GM23338 (cell line): ENCODE data around the gene CTRB1. TPM values are rescaled to one million over a fixed set of nuclear protein-coding genes. Genes with fewer than 3 reads are reported as not detected.
"Not testable (repeated sequence)": the region's sequence is repeated elsewhere in the genome, so short reads cannot be mapped to it uniquely, and the experiment has no call there.

ENCODE experiments used
- ATAC-seq: fragments of 200-7000 bp; cut with Tn5 transposase; 3 replicates; pipeline ENCODE4 v1.9.1; 2020
- DNase-seq: peaks from one replicate; pipeline ENCODE4 v3.0.0-alpha.2; 2015; ENCODE audit warnings: low spot score
- H2AFZ ChIP-seq: fragments of 200-600 bp; sonication (generic); 2 replicates; pipeline ENCODE4 v1.8.0; 2016; ENCODE audit warnings: antibody characterized with exemption, mild to moderate bottlenecking, moderate library complexity
- H3F3A ChIP-seq: fragments of 200-600 bp; sonication (generic); replicated peaks from 2 replicates; pipeline ENCODE4 v1.8.0; 2017; ENCODE audit warnings: antibody characterized with exemption, mixed run types, low read depth
- H3K27ac ChIP-seq: fragments of 200-600 bp; sonication (generic); 2 replicates; pipeline ENCODE4 v1.6.1; 2016; ENCODE audit warnings: low read depth
- H3K27me3 ChIP-seq: fragments of 200-600 bp; sonication (generic); 2 replicates; pipeline ENCODE4 v1.8.0; 2016; ENCODE audit warnings: mild to moderate bottlenecking, mixed run types, moderate library complexity; ENCODE audit not compliant: insufficient read depth
- H3K36me3 ChIP-seq: fragments of 200-600 bp; sonication (generic); 2 replicates; pipeline ENCODE4 v1.8.0; 2016; ENCODE audit warnings: mild to moderate bottlenecking; ENCODE audit not compliant: insufficient read depth
- H3K4me1 ChIP-seq: fragments of 200-600 bp; sonication (generic); 2 replicates; pipeline ENCODE4 v1.8.0; 2016; ENCODE audit warnings: mild to moderate bottlenecking, moderate library complexity; ENCODE audit not compliant: insufficient read depth
- H3K4me2 ChIP-seq: fragments of 200-600 bp; sonication (generic); 2 replicates; pipeline ENCODE4 v1.7.1; 2017; ENCODE audit warnings: mixed run types
- H3K4me3 ChIP-seq: fragments of 200-600 bp; sonication (generic); 2 replicates; pipeline ENCODE4 v1.6.1; 2016; ENCODE audit warnings: mixed run types
- H3K79me2 ChIP-seq: fragments of 200-600 bp; sonication (generic); replicated peaks from 2 replicates; pipeline ENCODE4 v1.8.0; 2017; ENCODE audit warnings: mild to moderate bottlenecking; ENCODE audit not compliant: insufficient read depth
- H3K9me2 ChIP-seq: fragments of 200-600 bp; sonication (generic); 2 replicates; pipeline ENCODE4 v1.8.0; 2017; ENCODE audit not compliant: insufficient read depth
- H4K20me1 ChIP-seq: fragments of 200-600 bp; sonication (generic); replicated peaks from 2 replicates; pipeline ENCODE4 v1.8.0; 2017; ENCODE audit warnings: mild to moderate bottlenecking; ENCODE audit not compliant: insufficient read depth
- H3K27ac Mint-ChIP-seq: 2 replicates; pipeline ENCODE4 v1.8.0; 2020; ENCODE audit warnings: inconsistent platforms, mild to moderate bottlenecking, moderate library complexity, mixed read lengths
- H3K27me3 Mint-ChIP-seq: 3 replicates; pipeline ENCODE4 v1.8.0; 2022; ENCODE audit warnings: low read depth, mild to moderate bottlenecking, moderate library complexity, mixed read lengths, inconsistent platforms; ENCODE audit not compliant: insufficient read depth, poor library complexity
- H3K36me3 Mint-ChIP-seq: 3 replicates; pipeline ENCODE4 v1.8.0; 2021; ENCODE audit warnings: low read depth, mild to moderate bottlenecking, inconsistent platforms, moderate library complexity, mixed read lengths
- H3K4me1 Mint-ChIP-seq: 3 replicates; pipeline ENCODE4 v1.8.0; 2020; ENCODE audit warnings: mild to moderate bottlenecking, inconsistent platforms, mixed read lengths
- H3K4me3 Mint-ChIP-seq: 3 replicates; pipeline ENCODE4 v1.8.0; 2021; ENCODE audit warnings: moderate library complexity, mild to moderate bottlenecking, inconsistent platforms, mixed read lengths
- H3K9me3 Mint-ChIP-seq: 3 replicates; pipeline ENCODE4 v1.8.0; 2020; ENCODE audit warnings: moderate library complexity, mild to moderate bottlenecking, inconsistent platforms, mixed read lengths
- polyA plus RNA-seq: library from polyadenylated mRNA; unstranded; fragments of >200 nt; fragmentation: Nextera tagmentation; extraction: Ambion mirVana; gene quantifications from 2 replicates; pipeline ENCODE4 v1.2.1, GENCODE V29; 2016
- total RNA-seq: library from RNA; depleted of rRNA; stranded (reverse); fragments of >200 nt; shearing (Covaris generic); gene quantifications from 2 replicates; pipeline ENCODE4 v1.2.3, GENCODE V29; 2014
- TF ChIP-seq, protein P1 (sequence below): fragments of 250-450 bp; sonication (Bioruptor Pico); IDR thresholded peaks from 2 replicates; pipeline ENCODE4 v1.5.0; 2020; ENCODE audit warnings: mild to moderate bottlenecking, moderate library complexity
- TF ChIP-seq, protein P2 (sequence below), 2 experiments: fragments of 200-600 bp in 1 of 2; sonication (generic) in 1 of 2; conservative IDR thresholded peaks; 2 replicates each; pipeline versions ENCODE4 v1.5.1 to v1.6.1; 2016 to 2017; ENCODE audit warnings: antibody characterized with exemption in 2 of 2, low read depth in 2 of 2, mild to moderate bottlenecking in 2 of 2, moderate library complexity in 1 of 2

CTRB1 gene
- total and polyA plus RNA-seq, 2 experiments from 2014 or later: not detected

DNA sequence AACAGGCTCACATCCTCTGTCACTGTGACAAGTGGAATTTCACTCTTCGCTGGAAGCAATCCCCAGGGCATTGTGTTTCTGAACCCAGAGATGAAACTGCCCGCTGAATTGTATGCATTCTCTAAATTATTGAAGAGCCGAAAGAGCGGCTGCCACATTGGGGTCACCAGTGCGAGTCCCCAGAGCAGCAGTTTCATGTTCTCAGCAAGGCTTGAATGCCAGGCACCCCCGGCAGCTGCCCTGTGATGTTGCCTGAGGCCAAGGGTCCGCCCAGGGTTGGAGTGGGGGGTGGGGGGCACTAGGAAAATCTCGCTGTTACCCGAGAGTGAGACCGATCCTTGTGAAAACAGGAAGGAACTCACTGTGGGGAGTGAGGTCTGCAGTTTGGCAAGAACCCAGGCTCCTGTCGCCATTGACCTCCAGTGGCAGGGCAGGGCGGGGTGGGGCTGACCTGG, 53.3 kb downstream of the CTRB1 start (continued):
- TF ChIP-seq, protein P1, sequence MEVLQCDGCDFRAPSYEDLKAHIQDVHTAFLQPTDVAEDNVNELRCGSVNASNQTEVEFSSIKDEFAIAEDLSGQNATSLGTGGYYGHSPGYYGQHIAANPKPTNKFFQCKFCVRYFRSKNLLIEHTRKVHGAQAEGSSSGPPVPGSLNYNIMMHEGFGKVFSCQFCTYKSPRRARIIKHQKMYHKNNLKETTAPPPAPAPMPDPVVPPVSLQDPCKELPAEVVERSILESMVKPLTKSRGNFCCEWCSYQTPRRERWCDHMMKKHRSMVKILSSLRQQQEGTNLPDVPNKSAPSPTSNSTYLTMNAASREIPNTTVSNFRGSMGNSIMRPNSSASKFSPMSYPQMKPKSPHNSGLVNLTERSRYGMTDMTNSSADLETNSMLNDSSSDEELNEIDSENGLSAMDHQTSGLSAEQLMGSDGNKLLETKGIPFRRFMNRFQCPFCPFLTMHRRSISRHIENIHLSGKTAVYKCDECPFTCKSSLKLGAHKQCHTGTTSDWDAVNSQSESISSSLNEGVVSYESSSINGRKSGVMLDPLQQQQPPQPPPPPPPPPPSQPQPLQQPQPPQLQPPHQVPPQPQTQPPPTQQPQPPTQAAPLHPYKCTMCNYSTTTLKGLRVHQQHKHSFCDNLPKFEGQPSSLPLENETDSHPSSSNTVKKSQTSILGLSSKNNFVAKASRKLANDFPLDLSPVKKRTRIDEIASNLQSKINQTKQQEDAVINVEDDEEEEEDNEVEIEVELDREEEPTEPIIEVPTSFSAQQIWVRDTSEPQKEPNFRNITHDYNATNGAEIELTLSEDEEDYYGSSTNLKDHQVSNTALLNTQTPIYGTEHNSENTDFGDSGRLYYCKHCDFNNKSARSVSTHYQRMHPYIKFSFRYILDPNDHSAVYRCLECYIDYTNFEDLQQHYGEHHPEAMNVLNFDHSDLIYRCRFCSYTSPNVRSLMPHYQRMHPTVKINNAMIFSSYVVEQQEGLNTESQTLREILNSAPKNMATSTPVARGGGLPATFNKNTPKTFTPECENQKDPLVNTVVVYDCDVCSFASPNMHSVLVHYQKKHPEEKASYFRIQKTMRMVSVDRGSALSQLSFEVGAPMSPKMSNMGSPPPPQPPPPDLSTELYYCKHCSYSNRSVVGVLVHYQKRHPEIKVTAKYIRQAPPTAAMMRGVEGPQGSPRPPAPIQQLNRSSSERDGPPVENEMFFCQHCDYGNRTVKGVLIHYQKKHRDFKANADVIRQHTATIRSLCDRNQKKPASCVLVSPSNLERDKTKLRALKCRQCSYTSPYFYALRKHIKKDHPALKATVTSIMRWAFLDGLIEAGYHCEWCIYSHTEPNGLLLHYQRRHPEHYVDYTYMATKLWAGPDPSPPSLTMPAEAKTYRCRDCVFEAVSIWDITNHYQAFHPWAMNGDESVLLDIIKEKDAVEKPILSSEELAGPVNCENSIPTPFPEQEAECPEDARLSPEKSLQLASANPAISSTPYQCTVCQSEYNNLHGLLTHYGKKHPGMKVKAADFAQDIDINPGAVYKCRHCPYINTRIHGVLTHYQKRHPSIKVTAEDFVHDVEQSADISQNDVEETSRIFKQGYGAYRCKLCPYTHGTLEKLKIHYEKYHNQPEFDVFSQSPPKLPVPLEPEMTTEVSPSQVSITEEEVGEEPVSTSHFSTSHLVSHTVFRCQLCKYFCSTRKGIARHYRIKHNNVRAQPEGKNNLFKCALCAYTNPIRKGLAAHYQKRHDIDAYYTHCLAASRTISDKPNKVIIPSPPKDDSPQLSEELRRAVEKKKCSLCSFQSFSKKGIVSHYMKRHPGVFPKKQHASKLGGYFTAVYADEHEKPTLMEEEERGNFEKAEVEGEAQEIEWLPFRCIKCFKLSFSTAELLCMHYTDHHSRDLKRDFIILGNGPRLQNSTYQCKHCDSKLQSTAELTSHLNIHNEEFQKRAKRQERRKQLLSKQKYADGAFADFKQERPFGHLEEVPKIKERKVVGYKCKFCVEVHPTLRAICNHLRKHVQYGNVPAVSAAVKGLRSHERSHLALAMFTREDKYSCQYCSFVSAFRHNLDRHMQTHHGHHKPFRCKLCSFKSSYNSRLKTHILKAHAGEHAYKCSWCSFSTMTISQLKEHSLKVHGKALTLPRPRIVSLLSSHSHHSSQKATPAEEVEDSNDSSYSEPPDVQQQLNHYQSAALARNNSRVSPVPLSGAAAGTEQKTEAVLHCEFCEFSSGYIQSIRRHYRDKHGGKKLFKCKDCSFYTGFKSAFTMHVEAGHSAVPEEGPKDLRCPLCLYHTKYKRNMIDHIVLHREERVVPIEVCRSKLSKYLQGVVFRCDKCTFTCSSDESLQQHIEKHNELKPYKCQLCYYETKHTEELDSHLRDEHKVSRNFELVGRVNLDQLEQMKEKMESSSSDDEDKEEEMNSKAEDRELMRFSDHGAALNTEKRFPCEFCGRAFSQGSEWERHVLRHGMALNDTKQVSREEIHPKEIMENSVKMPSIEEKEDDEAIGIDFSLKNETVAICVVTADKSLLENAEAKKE: no peak

DNA sequence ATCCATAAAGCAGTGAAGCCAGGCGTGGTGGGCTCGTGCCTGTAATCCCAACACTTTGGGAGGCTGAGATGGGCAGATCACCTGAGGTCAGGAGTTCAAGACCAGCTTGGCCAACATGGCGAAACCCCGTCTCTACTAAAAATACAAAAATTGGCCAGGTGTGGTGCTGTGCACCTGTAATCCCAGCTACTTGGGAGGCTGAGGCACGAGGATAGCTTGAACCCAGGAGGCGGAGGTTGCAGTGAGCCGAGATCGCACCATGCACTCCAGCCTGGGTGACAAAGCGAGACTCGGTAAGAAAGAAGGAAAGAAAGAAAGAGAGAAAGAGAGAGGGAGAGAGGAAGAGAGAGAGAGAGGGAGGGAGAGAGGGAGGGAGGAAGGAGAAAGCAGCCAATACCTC, 53.8 kb downstream of the CTRB1 start:
- H3F3A ChIP-seq, H3K27ac Mint-ChIP-seq, ATAC-seq, H3K9me2 ChIP-seq, H3K27me3 Mint-ChIP-seq, H3K4me1 Mint-ChIP-seq, H3K4me1 ChIP-seq, DNase-seq, H4K20me1 ChIP-seq, H3K4me3 ChIP-seq, H3K36me3 Mint-ChIP-seq, H3K27me3 ChIP-seq, H2AFZ ChIP-seq, H3K36me3 ChIP-seq, H3K4me3 Mint-ChIP-seq, H3K9me3 Mint-ChIP-seq, H3K79me2 ChIP-seq, H3K27ac ChIP-seq, H3K4me2 ChIP-seq: not testable (repeated sequence)
- TF ChIP-seq, protein P2, sequence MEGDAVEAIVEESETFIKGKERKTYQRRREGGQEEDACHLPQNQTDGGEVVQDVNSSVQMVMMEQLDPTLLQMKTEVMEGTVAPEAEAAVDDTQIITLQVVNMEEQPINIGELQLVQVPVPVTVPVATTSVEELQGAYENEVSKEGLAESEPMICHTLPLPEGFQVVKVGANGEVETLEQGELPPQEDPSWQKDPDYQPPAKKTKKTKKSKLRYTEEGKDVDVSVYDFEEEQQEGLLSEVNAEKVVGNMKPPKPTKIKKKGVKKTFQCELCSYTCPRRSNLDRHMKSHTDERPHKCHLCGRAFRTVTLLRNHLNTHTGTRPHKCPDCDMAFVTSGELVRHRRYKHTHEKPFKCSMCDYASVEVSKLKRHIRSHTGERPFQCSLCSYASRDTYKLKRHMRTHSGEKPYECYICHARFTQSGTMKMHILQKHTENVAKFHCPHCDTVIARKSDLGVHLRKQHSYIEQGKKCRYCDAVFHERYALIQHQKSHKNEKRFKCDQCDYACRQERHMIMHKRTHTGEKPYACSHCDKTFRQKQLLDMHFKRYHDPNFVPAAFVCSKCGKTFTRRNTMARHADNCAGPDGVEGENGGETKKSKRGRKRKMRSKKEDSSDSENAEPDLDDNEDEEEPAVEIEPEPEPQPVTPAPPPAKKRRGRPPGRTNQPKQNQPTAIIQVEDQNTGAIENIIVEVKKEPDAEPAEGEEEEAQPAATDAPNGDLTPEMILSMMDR (conservative IDR thresholded peaks at IDR 0.05; ENCODE audit: low read depth in 2 of 2): peak in 1 of 2 experiments; percentile 26; a peak in 2 of 4 replicates
